SK-N-DZ (cell line): Measurements from ENCODE around the gene UTF1.

Experiments used
- DNase-seq: peaks from one replicate; pipeline ENCODE4 v3.0.0-alpha.2; 2015; ENCODE audit warnings: low spot score

UTF1 gene

DNA sequence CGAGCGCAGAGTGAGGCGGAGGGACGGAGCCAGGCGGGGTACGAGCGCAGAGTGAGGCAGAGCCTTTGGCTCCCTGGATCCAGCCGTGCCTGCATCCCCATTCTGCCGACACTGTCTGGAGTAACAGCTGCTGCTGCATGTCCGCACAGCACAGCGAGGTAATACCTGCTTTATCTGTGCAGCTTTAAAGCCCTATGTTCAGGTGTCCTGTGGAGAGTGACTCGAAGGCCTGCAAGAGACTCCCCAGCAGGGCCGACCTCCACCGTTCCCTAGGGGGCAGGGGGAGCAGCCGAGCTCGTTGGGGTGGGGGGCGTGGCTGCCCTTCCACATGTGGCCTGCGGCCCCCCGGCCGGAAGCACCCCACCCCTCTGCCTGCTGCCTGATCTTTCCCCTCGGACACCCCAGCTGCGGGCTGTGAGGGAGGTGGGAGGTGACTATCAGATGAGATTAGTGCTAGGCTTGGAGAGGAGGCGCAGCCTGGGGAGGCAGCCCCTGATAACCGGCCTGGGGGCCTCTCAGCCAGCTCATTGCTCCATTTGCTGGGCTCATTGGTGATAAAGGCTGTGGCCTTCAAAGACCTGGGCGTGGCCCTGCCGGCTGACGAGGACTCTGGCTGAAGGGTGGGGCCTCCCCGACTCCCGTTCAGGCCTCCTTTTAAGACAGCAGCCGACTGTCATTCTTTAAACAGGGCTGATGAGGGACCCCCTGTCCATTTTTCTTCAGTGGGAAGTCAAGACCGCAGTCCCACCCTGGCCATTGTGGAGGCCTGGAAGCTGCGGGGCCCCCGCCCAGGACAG, 15.6 kb downstream of the UTF1 start:
- DNase-seq = no peak

GRCh38 chr10:133246236-133246626, 16.2 kb downstream of the UTF1 start:
- no peak for DNase-seq

DNA sequence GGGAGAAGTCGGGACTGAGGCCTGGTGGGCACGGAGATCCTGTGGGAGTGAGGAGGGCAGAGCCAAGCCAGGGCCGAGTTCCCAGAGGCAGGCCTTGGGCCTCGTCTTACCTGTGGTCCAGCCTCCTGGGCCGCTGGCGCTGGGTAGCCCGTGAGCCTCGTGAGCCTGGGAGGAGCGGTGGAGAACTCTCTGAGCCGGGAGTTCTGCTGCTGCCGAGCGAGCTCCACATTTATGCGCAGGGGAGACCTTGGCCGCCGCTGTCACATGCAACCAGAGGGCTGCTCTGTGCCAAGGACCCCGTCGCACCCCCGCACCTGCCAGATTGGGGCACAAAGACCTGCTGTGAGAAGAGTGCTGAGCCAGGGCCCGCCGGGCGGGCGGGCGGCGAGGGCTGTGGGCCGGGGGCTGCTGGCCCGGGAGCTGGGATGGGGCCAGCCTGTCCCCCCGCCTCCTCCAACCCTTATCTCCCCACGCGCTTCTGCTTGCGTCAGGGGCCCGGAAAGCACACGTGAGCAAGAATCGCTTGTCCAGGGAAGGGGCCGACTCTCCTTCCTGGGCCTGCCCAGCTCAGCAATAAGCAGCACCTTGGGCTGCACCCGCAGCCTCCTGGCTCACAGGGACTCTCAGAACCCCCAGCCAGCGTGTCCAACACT, 17.8 kb downstream of the UTF1 start:
- no peak for DNase-seq

- DNase-seq = no peak
Observed at GRCh38 chr10:133248334-133248715, 18.3 kb downstream of the UTF1 start.

GRCh38 chr10:133249094-133249780, 19.2 kb downstream of the UTF1 start:
- no peak for DNase-seq

- no peak for DNase-seq
Observed at GRCh38 chr10:133249975-133250754, 20.1 kb downstream of the UTF1 start.

GRCh38 chr10:133251388-133252222, 21.6 kb downstream of the UTF1 start:
- no peak for DNase-seq

DNA sequence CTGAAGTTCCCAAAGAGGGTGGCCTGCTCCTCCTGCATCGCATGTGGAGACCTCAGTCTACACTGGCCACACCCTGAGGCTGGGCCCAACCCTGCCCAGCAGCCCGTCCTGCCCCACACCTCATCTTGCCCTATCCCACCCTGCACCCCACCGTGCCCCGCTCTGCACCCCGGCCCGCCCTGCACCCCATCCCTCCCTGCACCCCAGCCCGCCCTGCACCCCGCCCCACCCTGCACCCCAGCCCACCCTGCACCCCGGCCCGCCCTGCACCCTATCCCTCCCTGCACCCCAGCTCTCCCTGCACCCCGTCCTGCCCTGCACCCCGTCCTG, 22.2 kb downstream of the UTF1 start:
- DNase-seq = no peak

DNA sequence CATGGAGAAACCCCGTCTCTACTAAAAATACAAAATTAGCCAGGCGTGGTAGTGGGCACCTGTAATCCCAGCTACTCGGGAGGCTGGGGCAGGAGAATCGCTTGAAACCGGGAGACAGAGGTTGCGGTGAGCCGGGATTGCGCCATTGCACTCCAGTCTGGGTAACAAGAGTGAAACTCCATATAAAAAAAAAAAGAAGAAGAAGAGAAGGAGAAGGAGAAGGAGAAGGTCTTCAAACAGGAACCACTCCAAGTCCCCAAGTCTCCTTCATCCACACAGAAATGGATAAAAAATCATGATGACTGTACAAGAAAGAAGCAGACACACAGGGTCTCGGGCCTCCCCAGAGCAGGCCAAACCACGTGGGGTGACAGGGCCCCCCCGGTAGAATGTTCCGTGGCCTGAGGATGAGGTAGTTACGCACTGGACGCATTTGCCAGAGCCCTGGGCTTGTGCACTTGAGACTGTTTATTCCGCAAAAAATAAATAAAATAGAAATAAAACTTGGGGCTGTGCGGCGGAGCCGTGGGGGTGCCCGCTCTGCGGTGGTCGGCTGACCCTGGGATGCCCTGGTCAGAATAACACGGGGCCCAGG, 23.4 kb downstream of the UTF1 start:
- DNase-seq = no peak

DNA sequence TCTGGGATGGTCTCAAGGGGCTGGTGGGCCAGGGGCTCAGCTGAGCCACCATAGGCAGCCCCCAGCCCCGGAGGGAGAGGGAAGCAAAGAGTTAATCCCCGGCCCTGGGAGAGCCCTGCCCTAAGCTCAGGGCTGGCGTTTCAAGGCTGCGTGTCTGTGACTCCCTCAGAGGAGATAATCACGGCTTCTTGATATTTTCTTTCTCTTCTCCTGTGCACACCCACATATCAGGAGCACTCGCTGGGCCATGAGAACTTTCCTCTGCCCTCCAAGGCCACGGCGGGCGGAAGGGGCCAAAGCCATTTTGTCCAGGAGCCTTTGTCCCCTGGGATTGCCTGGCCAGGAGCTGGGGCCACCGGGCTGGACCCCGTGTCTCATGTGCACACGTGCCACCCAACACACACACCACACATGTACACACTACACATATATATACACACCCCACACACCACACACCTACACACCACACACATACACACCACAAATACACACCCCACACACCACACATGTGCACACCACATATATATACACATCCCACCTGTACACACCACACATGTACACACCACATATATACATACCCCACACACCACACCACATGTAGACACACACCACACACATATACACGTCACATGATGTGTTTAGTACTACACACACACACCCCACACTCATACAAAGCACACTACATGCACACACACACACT, 24.6 kb downstream of the UTF1 start:
- DNase-seq = no peak

DNA sequence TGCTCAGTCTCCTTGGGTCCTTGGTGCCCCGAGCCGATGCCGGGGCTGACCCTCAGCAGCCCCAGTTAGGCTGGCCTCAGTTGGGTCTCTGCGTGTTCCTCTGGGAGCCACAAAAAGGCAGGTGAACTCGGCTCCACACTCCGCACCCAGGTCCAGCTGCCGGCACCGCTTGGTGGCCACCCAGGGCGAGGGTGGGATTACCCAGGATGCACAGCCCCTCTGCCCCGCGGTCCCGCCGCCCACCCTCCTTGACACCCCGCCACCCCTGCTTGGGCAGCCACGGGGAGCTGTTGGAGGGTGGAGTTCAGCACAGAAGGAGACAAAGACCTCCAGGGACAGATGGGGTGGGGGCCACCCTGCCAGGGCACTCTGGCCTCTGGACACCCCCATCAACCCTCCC, 25.3 kb downstream of the UTF1 start:
- DNase-seq = no peak

GRCh38 chr10:133257489-133258065, 27.6 kb downstream of the UTF1 start:
- peak; percentile 54 for DNase-seq

- DNase-seq = no peak
Observed at GRCh38 chr10:133258066-133258817, 28.2 kb downstream of the UTF1 start.

DNA sequence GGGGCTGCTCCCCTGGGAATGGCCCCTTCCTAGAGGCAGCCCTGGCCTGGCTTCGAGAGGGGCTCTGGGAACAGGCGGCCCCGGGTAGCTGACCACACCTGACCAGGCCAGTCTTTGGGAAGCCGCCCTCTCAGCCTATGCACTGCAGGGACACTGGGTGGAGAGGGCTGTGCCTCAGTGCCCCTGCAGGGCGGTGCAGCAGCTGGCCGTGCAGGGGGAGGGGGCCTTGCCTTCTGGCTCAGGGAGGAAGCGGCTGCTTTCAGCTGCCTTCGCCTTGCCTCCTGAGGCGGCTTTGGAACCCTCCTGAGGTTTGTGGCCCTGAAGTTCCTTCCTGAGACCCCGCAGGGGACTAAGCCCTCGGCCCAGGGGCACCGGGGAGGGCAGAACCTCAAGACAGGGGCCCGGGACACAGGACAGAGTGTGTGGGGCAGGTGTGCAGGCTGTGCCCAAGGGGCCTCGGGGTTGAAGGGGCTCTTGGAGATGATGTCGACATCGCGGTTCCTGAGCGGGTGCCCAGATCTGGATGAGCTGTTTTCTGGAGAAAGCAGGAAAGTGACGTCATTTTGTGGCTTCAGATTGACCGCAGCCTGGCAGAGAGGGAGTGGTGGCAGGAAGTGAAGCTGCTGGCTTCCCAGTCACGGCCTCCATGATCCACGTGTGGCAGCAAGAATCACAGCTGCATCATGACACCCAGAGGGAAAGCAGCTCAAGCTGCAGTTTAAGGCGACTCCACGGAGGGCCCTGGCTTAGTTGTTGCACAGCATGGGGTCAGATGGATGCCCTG, 29.0 kb downstream of the UTF1 start:
- DNase-seq = no peak

GRCh38 chr10:133259602-133259989, 29.6 kb downstream of the UTF1 start:
- DNase-seq = no peak

DNA sequence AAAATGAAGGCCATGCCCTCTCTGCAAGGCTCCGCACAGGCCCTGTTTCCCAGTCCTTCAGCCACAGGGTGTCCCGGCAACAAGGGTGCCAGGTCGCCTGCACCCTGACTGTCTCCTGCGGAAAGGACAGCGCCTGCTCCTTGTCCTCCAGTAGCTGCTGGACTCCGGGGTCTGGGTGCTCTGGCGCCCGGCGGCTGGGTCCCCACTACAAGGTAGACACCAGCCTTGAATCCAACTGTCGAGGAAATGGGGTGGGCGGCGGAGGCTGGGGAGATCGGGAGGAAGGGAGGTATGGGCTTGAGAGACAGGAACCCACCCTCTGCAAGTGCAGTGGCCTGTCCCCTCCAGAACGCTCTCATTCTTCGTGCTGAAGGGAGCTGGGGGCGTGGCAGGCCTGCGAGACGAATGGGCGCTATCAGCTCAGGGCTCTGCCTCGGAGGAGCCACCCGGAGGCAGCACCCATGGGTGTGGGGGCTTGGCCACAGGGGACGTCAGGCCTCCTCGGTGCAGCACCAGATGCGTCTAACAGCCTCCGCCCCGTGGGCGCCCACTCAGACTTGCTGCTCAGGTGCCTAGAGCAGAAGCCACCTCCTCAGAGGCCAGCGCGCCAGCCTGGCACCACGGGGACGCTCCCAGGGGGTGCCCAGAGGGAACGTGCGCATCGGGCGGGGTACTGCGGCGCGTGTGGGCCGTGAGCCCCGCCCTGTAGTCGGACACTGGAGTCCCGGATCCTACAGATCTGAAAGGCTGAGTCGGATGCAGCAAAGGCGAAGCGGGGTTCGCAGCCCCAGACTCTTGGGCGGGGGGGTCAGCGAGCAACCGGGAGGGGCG, 31.1 kb downstream of the UTF1 start:
- DNase-seq = peak; percentile 39

GRCh38 chr10:133261726-133262325, 31.8 kb downstream of the UTF1 start:
- DNase-seq = peak; percentile 56
